Measurements from ENCODE around the gene FSIP2. TPM values are rescaled to one million over a fixed set of nuclear protein-coding genes. Genes with fewer than 3 reads are reported as not detected.

Gene FSIP2
- total and polyA plus RNA-seq, 2 of the 13 experiments (the other 11 are each of a cell fraction or from before 2014, with no cell fraction given), result 0.01 to 0.07 TPM

- no peaks in the 10 kb centered on the region for H3K36me3 ChIP-seq (replicated peaks in 1 of 2; ENCODE audit: control insufficient read depth in 1 of 2, insufficient read depth in 2 of 2, low read length in 2 of 2)
- no peak overlapping the region for H3K9ac ChIP-seq (ENCODE audit: insufficient read depth, low read depth, low read length)
- intact Hi-C loops (cut with micrococcal nuclease; ENCODE audit: unreplicated experiment) (no loop called here), in situ Hi-C loops (cut with HindIII; ENCODE audit: extremely low pct_ligation_motif_present, low pct_unique_long_range_greater_than_20kb) (no loop called here)
- H3K27ac ChIP-seq (ENCODE audit: extremely low read length, insufficient read depth, low read length), result no peak overlapping the region
- FAIRE-seq, result no peak
- no peaks in the 10 kb centered on the region for H3K79me2 ChIP-seq (ENCODE audit: insufficient read depth, low read length)
- ATAC-seq, result no peak
- CTCF ChIA-PET (ENCODE audit: low intra/inter-chr PET ratio, low total read pairs), result no interaction called here
- 56% methylated on average over 1 of the region's 1 CpG for WGBS (ENCODE audit: low lambda C conversion rate)
- POLR2A ChIA-PET, result no interaction called here
- DNase-seq (ENCODE audit: low spot score), result no peak
- H3K4me3 ChIP-seq (replicated peaks in 1 of 3; ENCODE audit: insufficient read depth in 1 of 3, low read depth in 2 of 3, low read length in 3 of 3), result no peak overlapping the region
- H3K27me3 ChIP-seq (ENCODE audit: control insufficient read depth in 1 of 2, insufficient read depth in 2 of 2, low read length in 2 of 2), result no peaks in the 10 kb centered on the region; a peak in 1 of 5 replicates
- peaks cover 9% of the 10 kb centered on the region; the same call in 1 of the 2 replicates for H3K4me1 ChIP-seq (ENCODE audit: insufficient read depth, low read length)
- no TSS peak for BruUV-seq (replicated peaks)
- TF ChIP-seq TP53 (CRISPR knock-in tag; conservative IDR thresholded peaks at IDR 0.05), result no peak
- TF ChIP-seq MZF1 (CRISPR knock-in tag; IDR thresholded peaks at IDR 0.05; ENCODE audit: borderline replicate concordance), result no peak
- TF ChIP-seq NFYC (CRISPR knock-in tag; IDR thresholded peaks at IDR 0.05), result no peak
- peak; percentile 49 to 60; a peak in 3 of 4 replicates for TF ChIP-seq MAFK (conservative IDR thresholded peaks at IDR 0.05 in 1 of 2, IDR thresholded peaks at IDR 0.05 in 1 of 2; ENCODE audit: low read length in 2 of 2)
- TF ChIP-seq CTCF (CRISPR knock-in tag; IDR thresholded peaks at IDR 0.05), result no peak
- TF ChIP-seq HMGA1 (CRISPR knock-in tag; conservative IDR thresholded peaks at IDR 0.05), result no peak
- TF ChIP-seq LCORL (IDR thresholded peaks at IDR 0.05), result no peak
- no peak for TF ChIP-seq LCORL (CRISPR knock-in tag; IDR thresholded peaks at IDR 0.05)
- TF ChIP-seq MAFF (IDR thresholded peaks at IDR 0.05; ENCODE audit: low read depth, low read length), result peak; percentile 52; the same call in 1 of the 2 replicates
- H3K4me2 ChIP-seq (ENCODE audit: low read depth, low read length), result no peak overlapping the region
- no peaks in the 10 kb centered on the region for H4K20me1 ChIP-seq (ENCODE audit: insufficient read depth, low read length)
- H3K9me3 ChIP-seq (ENCODE audit: low read length), result peaks cover 8% of the 10 kb centered on the region
- no peak overlapping the region for H2AFZ ChIP-seq (ENCODE audit: low read length)
These were observed 95.3 kb downstream of the FSIP2 start for GRCh38 chr2:185833864-185834263.
